OCI-LY7 (cell line): Measurements from ENCODE around the gene SPRED2.

ENCODE experiments used
- CTCF ChIP-seq: fragments of 200-600 bp; sonication (generic); conservative IDR thresholded peaks from 2 replicates; pipeline ENCODE4 v1.5.1; 2014; ENCODE audit warnings: mild to moderate bottlenecking, antibody characterized with exemption, low read length, moderate library complexity, mixed read lengths
- EZH2phosphoT487 ChIP-seq: fragments of 200-600 bp; sonication (generic); IDR thresholded peaks from 2 replicates; pipeline ENCODE4 v1.6.1; 2018; ENCODE audit warnings: low read depth, borderline replicate concordance, mild to moderate bottlenecking, mixed run types, antibody characterized with exemption, low read length, moderate library complexity, mixed read lengths

- TF ChIP-seq CTCF (no peak), EZH2phosphoT487 (no peak)
Measured at GRCh38 chr2:65466551-65466950, 34.2 kb upstream of the SPRED2 start.
